Measurements from ENCODE around the gene ZNF709. TPM values are rescaled to one million over a fixed set of nuclear protein-coding genes. Genes with fewer than 3 reads are reported as not detected.
"Not testable (repeated sequence)": the region's sequence is repeated elsewhere in the genome, so short reads cannot be mapped to it uniquely, and the experiment has no call there.

Gene ZNF709
- polyA plus RNA-seq, 3 donors = 0.15 to 0.28 (median 0.19) TPM

- DNase-seq = no peak
- Mint-ChIP-seq H3K36me3 (peaks cover 9 to 28% of the 10 kb centered on the region in 2 donors), H3K27me3 (ENCODE audit: low read depth in 3 of 3) (no peaks in the 10 kb centered on the region), H3K4me1 (no peaks in the 10 kb centered on the region), H3K27ac (no peak overlapping the region), H3K4me3 (no peak overlapping the region), H3K9me3 (peaks cover 45 to 88% (median 83%) of the 10 kb centered on the region in 7 donors)
- Histone ChIP-seq H3K27me3 (ENCODE audit: control insufficient read depth in 2 of 2, insufficient read depth in 2 of 2, low read length in 2 of 2) (no peaks in the 10 kb centered on the region), H3K27ac (ENCODE audit: low read depth in 1 of 2, low read length in 2 of 2) (no peak overlapping the region), H2AFZ (ENCODE audit: insufficient read depth, low read depth, low read length, poor library complexity, severe bottlenecking) (no peak overlapping the region), H3K9ac (ENCODE audit: insufficient read depth, low read length, poor library complexity, severe bottlenecking) (no peak overlapping the region), H4K20me1 (ENCODE audit: insufficient read depth, low read length) (no peaks in the 10 kb centered on the region), H3K79me2 (ENCODE audit: insufficient read depth, low read length) (no peaks in the 10 kb centered on the region), H3K36me3 (replicated peaks in 1 of 2; ENCODE audit: control insufficient read depth in 1 of 2, insufficient read depth in 2 of 2, low read length in 2 of 2) (peaks cover 0 to 24% of the 10 kb centered on the region in 2 donors), H3K4me2 (replicated peaks; ENCODE audit: extremely low read depth, low read length, poor library complexity, severe bottlenecking) (no peak overlapping the region), H3K9me3 (replicated peaks in 1 of 2; ENCODE audit: control insufficient read depth in 1 of 2, insufficient read depth in 1 of 2, low read length in 2 of 2) (peaks cover 65 to 88% of the 10 kb centered on the region in 2 donors), H3K4me3 (replicated peaks in 1 of 3; ENCODE audit: low read depth in 2 of 3, low read length in 3 of 3) (no peak overlapping the region), H3K4me1 (ENCODE audit: control insufficient read depth in 1 of 2, insufficient read depth in 2 of 2, low read length in 2 of 2) (no peaks in the 10 kb centered on the region)
- 100% methylated on average over 1 of the region's 2 CpGs for WGBS (ENCODE audit: insufficient coverage)
- intact Hi-C loops (cut with micrococcal nuclease) = no loop called here
- TF ChIP-seq CTCF (IDR thresholded peaks at IDR 0.05) = no peak
These were observed 59.3 kb downstream of the ZNF709 start for GRCh38 chr19:12425236-12425887.

- H2AFZ ChIP-seq (ENCODE audit: insufficient read depth, low read depth, low read length, poor library complexity, severe bottlenecking); intact Hi-C loops (cut with micrococcal nuclease); H3K27me3 ChIP-seq (ENCODE audit: control insufficient read depth in 2 of 2, insufficient read depth in 2 of 2, low read length in 2 of 2); H3K27ac Mint-ChIP-seq; H3K4me2 ChIP-seq (replicated peaks; ENCODE audit: extremely low read depth, low read length, poor library complexity, severe bottlenecking); H4K20me1 ChIP-seq (ENCODE audit: insufficient read depth, low read length); H3K79me2 ChIP-seq (ENCODE audit: insufficient read depth, low read length); H3K36me3 ChIP-seq (replicated peaks in 1 of 2; ENCODE audit: control insufficient read depth in 1 of 2, insufficient read depth in 2 of 2, low read length in 2 of 2); H3K4me3 ChIP-seq (replicated peaks in 1 of 3; ENCODE audit: low read depth in 2 of 3, low read length in 3 of 3); H3K4me1 ChIP-seq (ENCODE audit: control insufficient read depth in 1 of 2, insufficient read depth in 2 of 2, low read length in 2 of 2); DNase-seq; H3K4me3 Mint-ChIP-seq; H3K9ac ChIP-seq (ENCODE audit: insufficient read depth, low read length, poor library complexity, severe bottlenecking); H3K27me3 Mint-ChIP-seq (ENCODE audit: low read depth in 3 of 3); H3K36me3 Mint-ChIP-seq; H3K4me1 Mint-ChIP-seq; H3K27ac ChIP-seq (ENCODE audit: low read depth in 1 of 2, low read length in 2 of 2): not testable (repeated sequence)
- 86% methylated on average over 1 of the region's 5 CpGs for WGBS (ENCODE audit: insufficient coverage)
- peaks cover 40 to 95% (median 89%) of the 10 kb centered on the region in 7 donors for H3K9me3 Mint-ChIP-seq
- H3K9me3 ChIP-seq (replicated peaks in 1 of 2; ENCODE audit: control insufficient read depth in 1 of 2, insufficient read depth in 1 of 2, low read length in 2 of 2) = peaks cover 74 to 91% of the 10 kb centered on the region in 2 donors
These were observed 67.3 kb downstream of the ZNF709 start for GRCh38 chr19:12417273-12417672.

Measured in CD14-positive monocyte (primary cell).